Occipital lobe (tissue), 2 donors: ENCODE results near the gene NIPAL1. TPM values are rescaled to one million over a fixed set of nuclear protein-coding genes. Genes with fewer than 3 reads are reported as not detected.

Experiments used
- DNase-seq: peaks from one replicate; lab custom pipeline; 2025; lab: John Stamatoyannopoulos, UW
- total RNA-seq: library from RNA; depleted of rRNA; stranded (reverse); fragments of >200 nt; gene quantifications from one replicate; pipeline ENCODE4 v1.2.3, GENCODE V29; 2014

NIPAL1 gene
- total RNA-seq, 1 donor from 2014 or later, result 0.94 TPM

GRCh38 chr4:48064349-48064748, 47.8 kb downstream of the NIPAL1 start:
- no peak for DNase-seq

- DNase-seq, result no peak
These were observed 49.0 kb downstream of the NIPAL1 start for GRCh38 chr4:48065587-48066052.

- no peak for DNase-seq
These were observed 51.0 kb downstream of the NIPAL1 start for GRCh38 chr4:48067536-48067935.

GRCh38 chr4:48068182-48068581, 51.6 kb downstream of the NIPAL1 start:
- DNase-seq, result no peak

DNA sequence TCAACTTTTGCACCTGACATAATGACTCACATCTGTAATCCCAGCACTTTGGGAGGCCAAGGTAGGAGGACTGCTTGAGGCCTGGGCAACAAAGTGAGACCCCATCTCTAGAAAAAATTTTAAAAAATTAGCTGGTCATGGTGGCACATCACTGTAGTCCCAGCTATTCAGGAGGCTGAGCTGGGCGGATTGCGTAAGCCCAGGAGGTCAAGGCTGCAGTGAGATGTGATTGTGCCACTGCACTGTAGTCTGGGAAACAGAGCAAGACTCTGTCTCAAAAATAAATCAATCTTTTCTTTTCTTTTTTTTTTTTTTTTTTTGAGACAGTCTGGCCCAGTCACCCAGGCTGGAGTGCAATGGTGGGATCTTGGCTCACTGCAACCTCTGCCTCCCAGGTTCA, 52.5 kb downstream of the NIPAL1 start:
- no peak for DNase-seq

DNA sequence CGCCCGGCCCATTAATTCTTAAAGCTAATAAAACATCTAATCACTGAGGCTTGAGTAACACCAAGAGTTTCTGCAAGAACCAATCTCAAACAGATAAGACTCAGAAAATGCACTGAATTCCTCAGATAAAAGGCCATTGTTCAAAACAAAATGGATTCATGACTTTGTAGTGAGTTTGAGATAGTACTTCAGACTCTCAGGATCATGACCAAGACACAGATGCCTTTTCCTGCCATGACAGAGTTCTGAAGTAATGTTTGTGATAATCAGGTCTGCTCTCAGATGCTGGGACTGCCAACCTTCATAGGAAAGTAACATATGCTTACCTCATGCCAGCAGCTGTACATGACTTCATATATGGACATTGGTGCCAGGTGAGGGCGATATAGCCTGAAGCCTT, 54.6 kb downstream of the NIPAL1 start:
- DNase-seq, result no peak

- no peak for DNase-seq
These were observed 57.1 kb downstream of the NIPAL1 start for GRCh38 chr4:48073567-48074103.

DNA sequence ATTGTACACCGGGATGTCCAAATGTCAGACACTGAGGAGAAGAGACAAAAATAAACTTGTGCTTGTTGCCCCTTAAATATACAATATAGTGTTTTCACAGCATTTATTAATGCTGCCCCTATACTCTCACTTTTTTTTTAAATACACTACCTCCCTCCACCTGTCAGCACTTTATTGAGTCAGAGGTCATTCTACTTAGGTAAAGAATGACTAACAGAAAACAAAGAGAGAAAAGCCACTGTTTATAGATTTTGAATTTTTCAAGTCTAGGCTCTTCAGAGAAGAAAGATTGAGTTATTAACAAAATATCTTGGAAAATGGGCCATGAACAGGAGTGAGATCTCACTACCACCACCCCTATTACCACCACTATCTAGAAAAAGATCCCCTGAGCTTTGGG, 58.1 kb downstream of the NIPAL1 start:
- no peak for DNase-seq

GRCh38 chr4:48078425-48078824, 61.9 kb downstream of the NIPAL1 start:
- DNase-seq, result no peak

DNA sequence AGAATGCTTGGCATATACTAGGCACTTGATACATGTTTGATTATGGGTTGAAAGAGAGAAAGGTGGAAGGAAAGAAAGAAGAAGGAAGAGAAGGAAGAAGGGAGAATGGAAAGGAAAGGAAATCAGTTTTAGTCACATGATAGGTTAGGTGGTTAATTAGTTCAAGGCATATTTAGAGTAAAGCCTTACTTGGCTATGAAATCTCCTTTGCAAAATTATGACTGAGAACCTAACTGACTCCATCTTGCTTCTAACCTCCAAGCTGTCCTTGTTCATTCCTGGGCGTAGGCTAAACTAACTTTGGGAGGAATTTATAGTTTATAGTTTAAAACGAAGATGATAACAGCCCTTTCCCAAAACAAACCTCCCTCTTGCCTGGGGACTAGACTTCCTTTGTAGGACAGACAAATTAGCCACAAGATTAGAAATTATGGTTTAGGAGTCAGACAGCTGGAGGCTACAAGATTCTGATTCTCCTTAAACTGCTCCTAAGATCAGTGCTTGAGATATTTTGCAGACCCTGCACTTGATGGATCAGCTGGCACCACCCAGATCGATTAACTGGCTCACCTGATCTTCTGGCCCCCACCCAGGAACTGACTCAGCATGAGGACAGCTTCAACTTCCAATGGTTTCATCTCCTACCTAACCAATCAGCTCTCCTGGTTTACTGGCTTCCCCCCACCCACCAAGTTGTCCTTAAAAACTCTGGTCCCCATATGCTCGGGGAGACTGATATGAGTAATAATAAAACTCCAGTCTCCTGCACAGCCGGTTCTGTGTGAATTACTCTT, 62.5 kb downstream of the NIPAL1 start:
- no peak for DNase-seq

DNA sequence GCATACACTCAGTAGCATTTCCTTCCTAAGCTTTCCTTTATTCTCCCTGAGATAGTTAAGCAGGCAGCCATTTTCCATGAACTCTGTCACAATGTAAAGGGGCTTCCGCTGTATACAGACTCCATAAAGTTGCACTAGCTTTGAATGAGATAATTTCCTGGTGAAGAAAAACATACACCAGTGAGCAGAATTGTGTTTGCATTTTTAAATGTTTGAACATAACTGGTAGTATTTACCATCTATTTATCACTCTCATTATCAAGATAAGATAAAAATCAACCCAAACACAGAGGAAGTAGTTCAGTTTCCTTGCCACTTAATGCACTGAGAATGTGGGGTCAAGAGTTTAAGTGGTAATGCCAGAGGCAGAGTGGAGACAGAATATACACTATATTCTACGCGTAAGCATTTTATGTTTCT, 63.4 kb downstream of the NIPAL1 start:
- no peak for DNase-seq

- no peak for DNase-seq
These were observed 64.6 kb downstream of the NIPAL1 start for GRCh38 chr4:48081196-48081595.

DNA sequence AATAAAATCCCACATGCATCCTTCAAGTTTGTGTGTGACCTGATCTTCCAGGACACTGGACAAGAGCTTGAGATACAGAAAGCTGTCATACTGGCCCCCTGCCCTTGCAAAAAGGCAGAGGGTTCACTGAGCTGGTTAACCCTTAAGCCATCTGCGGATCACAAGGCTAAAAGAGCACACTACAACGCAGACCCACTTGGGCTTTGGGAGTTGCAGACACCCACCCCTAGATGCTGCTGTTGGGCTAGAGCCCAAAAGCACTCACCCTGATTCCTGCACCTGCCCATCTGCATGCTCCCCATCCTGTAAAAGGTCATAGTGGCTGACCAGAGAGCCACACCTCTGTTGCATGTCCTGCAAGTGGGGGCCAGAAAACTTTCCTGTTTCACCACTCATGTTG, 66.4 kb downstream of the NIPAL1 start:
- no peak for DNase-seq

DNA sequence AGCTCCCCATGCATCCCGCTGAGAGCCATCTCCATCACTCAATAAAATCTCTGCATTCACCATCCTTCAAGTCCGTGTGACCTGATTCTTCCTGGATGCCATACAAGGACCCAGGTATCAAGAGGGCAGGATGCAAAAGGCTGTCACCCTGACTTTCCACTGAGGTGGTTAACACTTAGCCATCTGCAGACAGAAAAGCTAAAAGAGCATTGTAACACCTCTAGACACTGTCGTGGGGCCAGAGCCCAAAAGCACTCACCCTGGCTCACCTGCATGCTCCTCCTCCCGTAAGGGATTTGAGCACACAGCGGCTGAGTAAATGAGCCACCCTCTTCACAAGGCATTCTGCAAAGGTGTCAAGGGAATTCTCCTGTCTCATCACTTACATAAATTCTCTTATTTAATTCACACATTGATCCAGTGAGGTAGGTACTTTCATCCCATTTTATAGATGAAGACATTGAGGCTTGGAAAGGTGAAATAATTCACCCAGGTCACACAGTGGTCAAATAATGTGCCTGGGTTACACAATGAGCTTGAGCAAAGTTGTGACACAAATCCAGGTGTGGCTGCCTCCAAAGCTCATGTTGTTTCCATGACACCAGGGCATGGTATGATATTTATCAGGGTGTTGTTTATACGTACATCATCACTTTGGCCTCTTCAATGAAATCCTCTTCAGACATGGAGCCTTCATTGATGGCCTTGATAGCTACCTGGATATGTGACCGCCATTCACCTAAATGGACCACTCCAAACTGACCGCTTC, 69.4 kb downstream of the NIPAL1 start:
- no peak for DNase-seq

Other genes starting within 250 kb of the NIPAL1 start
- 0.62 TPM for gene CORIN, start 178.7 kb upstream of the NIPAL1 start, total RNA-seq
- gene NFXL1, start 102.2 kb upstream of the NIPAL1 start, total RNA-seq, result 17.5 TPM
- gene CNGA1, start 91 bp upstream of the NIPAL1 start, total RNA-seq, result not detected
- 3.1 TPM for gene TXK, start 117.5 kb downstream of the NIPAL1 start, total RNA-seq